IPS-15b (cell line): ENCODE measurements around the gene SLC25A45.
A peak's percentile ranks its signal among the peaks of the same experiment; 100 is the strongest.
"Not testable (repeated sequence)": the region's sequence is repeated elsewhere in the genome, so short reads cannot be mapped to it uniquely, and the experiment has no call there.

Experiments
- H3K27me3 ChIP-seq: one replicate; pipeline ENCODE4 v1.6.1; 2013; ENCODE audit warnings: low read length; ENCODE audit not compliant: control insufficient read depth, insufficient read depth
- H3K36me3 ChIP-seq: one replicate; pipeline ENCODE4 v1.6.1; 2013; ENCODE audit warnings: low read length; ENCODE audit not compliant: control insufficient read depth, insufficient read depth
- H3K4me1 ChIP-seq: one replicate; pipeline ENCODE4 v1.6.1; 2013; ENCODE audit warnings: mild to moderate bottlenecking, low read length; ENCODE audit not compliant: control insufficient read depth, insufficient read depth
- H3K4me3 ChIP-seq: one replicate; pipeline ENCODE4 v1.5.1; 2013; ENCODE audit warnings: low read depth, low read length
- H3K9ac ChIP-seq: one replicate; pipeline ENCODE4 v1.6.1; 2013; ENCODE audit warnings: low read depth, mild to moderate bottlenecking, low read length
- H3K9me3 ChIP-seq: one replicate; pipeline ENCODE4 v1.6.1; 2013; ENCODE audit warnings: mild to moderate bottlenecking, low read length; ENCODE audit not compliant: control insufficient read depth, insufficient read depth

The SLC25A45 gene

GRCh38 chr11:65418681-65419459, 36.4 kb upstream of the SLC25A45 start:
- Histone ChIP-seq H3K36me3 (no peaks in the 10 kb centered on the region), H3K4me1 (peaks cover 31% of the 10 kb centered on the region), H3K9me3 (no peaks in the 10 kb centered on the region), H3K27me3 (no peaks in the 10 kb centered on the region), H3K4me3 (peak overlapping the region; percentile 52), H3K9ac (peak overlapping the region; percentile 94)

- Histone ChIP-seq H3K4me3 (peak overlapping the region; percentile 33), H3K9ac (peak overlapping the region; percentile 94), H3K27me3 (no peaks in the 10 kb centered on the region), H3K36me3 (no peaks in the 10 kb centered on the region), H3K4me1 (peaks cover 31% of the 10 kb centered on the region), H3K9me3 (no peaks in the 10 kb centered on the region)
Observed at GRCh38 chr11:65418431-65418680, 35.9 kb upstream of the SLC25A45 start.

- peak overlapping the region; percentile 56 for H3K9ac ChIP-seq
- H3K4me3 ChIP-seq = peak overlapping the region; percentile 0
- H3K9me3 ChIP-seq = no peaks in the 10 kb centered on the region
- H3K36me3 ChIP-seq = no peaks in the 10 kb centered on the region
- H3K4me1 ChIP-seq = peaks cover 31% of the 10 kb centered on the region
- no peaks in the 10 kb centered on the region for H3K27me3 ChIP-seq
Observed at GRCh38 chr11:65417702-65418430, 35.4 kb upstream of the SLC25A45 start.

GRCh38 chr11:65416841-65417701, 34.6 kb upstream of the SLC25A45 start:
- H3K36me3 ChIP-seq = no peaks in the 10 kb centered on the region
- no peak overlapping the region for H3K9ac ChIP-seq
- peaks cover 31% of the 10 kb centered on the region for H3K4me1 ChIP-seq
- H3K27me3 ChIP-seq = no peaks in the 10 kb centered on the region
- no peaks in the 10 kb centered on the region for H3K9me3 ChIP-seq
- peak overlapping the region; percentile 35 for H3K4me3 ChIP-seq

GRCh38 chr11:65416341-65416824, 33.9 kb upstream of the SLC25A45 start:
- peak overlapping the region; percentile 35 for H3K4me3 ChIP-seq
- H3K9ac ChIP-seq = no peak overlapping the region
- H3K4me1 ChIP-seq = peaks cover 29% of the 10 kb centered on the region
- H3K36me3 ChIP-seq = peaks cover 2% of the 10 kb centered on the region
- H3K9me3 ChIP-seq = no peaks in the 10 kb centered on the region
- H3K27me3 ChIP-seq = no peaks in the 10 kb centered on the region

- peak overlapping the region; percentile 27 for H3K4me3 ChIP-seq
- peaks cover 8% of the 10 kb centered on the region for H3K36me3 ChIP-seq
- H3K27me3 ChIP-seq = no peaks in the 10 kb centered on the region
- H3K4me1 ChIP-seq = peaks cover 28% of the 10 kb centered on the region
- H3K9ac ChIP-seq = no peak overlapping the region
- H3K9me3 ChIP-seq = no peaks in the 10 kb centered on the region
Observed at GRCh38 chr11:65415499-65416340, 33.3 kb upstream of the SLC25A45 start.

GRCh38 chr11:65414776-65415498, 32.5 kb upstream of the SLC25A45 start:
- Histone ChIP-seq H3K36me3 (peaks cover 8% of the 10 kb centered on the region), H3K4me1 (peaks cover 25% of the 10 kb centered on the region), H3K9me3 (no peaks in the 10 kb centered on the region), H3K27me3 (no peaks in the 10 kb centered on the region), H3K4me3 (no peak overlapping the region), H3K9ac (no peak overlapping the region)

GRCh38 chr11:65413077-65413664, 30.7 kb upstream of the SLC25A45 start:
- H3K9me3 ChIP-seq, H3K4me3 ChIP-seq, H3K9ac ChIP-seq, H3K27me3 ChIP-seq: not testable (repeated sequence)
- Histone ChIP-seq H3K4me1 (peaks cover 13% of the 10 kb centered on the region), H3K36me3 (peaks cover 15% of the 10 kb centered on the region)

- Histone ChIP-seq H3K9me3 (no peaks in the 10 kb centered on the region), H3K36me3 (peaks cover 15% of the 10 kb centered on the region), H3K4me1 (peaks cover 13% of the 10 kb centered on the region), H3K27me3 (no peaks in the 10 kb centered on the region), H3K4me3 (no peak overlapping the region), H3K9ac (no peak overlapping the region)
Observed at GRCh38 chr11:65412271-65413076, 30.0 kb upstream of the SLC25A45 start.

GRCh38 chr11:65411681-65412070, 29.2 kb upstream of the SLC25A45 start:
- H3K4me3 ChIP-seq = no peak overlapping the region
- H3K4me1 ChIP-seq = peaks cover 7% of the 10 kb centered on the region
- H3K9me3 ChIP-seq = no peaks in the 10 kb centered on the region
- peaks cover 15% of the 10 kb centered on the region for H3K36me3 ChIP-seq
- H3K9ac ChIP-seq = no peak overlapping the region
- no peaks in the 10 kb centered on the region for H3K27me3 ChIP-seq
